SIG-M5 treated with dmso at 0.1 percent for 504 hours (cell line): Measurements from ENCODE around the gene PNKP.

Experiments used
- DNase-seq: peaks from one replicate; lab custom pipeline; 2025; ENCODE audit not compliant: unreplicated experiment; lab: John Stamatoyannopoulos, UW

The PNKP gene

GRCh38 chr19:49876422-49877019 lies 9.1 kb upstream of the PNKP start:
- peak; percentile 97 for DNase-seq

GRCh38 chr19:49875857-49876421 lies 8.6 kb upstream of the PNKP start:
- peak; percentile 36 for DNase-seq

DNA sequence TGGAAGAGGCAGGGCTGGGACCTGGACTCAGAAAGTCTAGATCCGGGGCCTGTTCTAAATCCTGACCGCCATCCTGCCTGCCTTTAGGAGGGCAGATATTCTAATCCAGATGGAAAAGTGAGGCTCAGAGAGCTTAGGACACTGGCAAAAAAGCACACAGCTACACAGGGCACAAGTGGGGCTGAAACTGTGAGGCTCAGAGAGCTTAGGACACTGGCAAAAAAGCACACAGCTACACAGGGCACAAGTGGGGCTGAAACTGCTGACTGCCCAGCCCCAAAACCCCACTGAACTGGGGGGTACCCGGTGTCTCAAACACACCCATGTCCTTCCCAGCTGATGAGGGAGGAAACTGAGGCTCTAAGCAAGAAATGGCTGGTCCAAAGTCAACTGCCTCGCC lies 7.8 kb upstream of the PNKP start:
- no peak for DNase-seq

DNA sequence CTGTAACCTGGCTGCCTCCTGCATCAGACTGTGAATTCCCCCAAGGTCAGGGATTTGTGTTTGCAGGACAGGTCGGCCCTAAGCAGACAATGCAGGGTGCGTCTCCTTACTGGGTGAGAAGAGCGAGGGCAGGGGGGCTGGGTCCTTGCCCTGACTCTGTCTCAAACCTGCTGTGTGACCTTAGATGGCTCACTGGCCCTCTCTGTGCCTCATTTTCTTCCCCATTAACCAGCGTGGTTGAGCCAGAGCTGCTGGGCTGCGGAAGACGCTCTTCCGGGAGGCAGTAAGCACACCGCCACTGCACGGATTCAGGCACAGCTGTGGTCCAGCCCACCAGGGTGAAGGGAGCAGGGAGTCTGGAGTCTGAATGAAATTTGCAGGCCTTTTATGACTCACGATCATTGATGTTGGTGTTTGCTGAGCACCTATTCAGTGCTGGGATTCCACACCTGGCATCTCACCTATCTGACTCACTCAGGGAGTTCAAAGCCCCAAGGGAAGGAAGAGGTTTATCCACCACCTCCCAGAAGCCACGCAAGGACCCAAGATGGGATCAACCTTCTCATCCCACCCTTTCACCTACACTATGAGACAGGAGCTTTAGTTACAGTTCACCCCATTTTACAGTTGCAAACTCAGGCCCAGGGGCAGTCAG lies 7.3 kb upstream of the PNKP start:
- no peak for DNase-seq

GRCh38 chr19:49873834-49874233 lies 6.5 kb upstream of the PNKP start:
- no peak for DNase-seq

GRCh38 chr19:49873129-49873521 lies 5.7 kb upstream of the PNKP start:
- no peak for DNase-seq

- no peak for DNase-seq
Measured at GRCh38 chr19:49872245-49873128, 5.1 kb upstream of the PNKP start.

GRCh38 chr19:49871349-49871985 lies 4.1 kb upstream of the PNKP start:
- no peak for DNase-seq

- no peak for DNase-seq
Measured at GRCh38 chr19:49870309-49870901, 3.0 kb upstream of the PNKP start.

GRCh38 chr19:49869484-49870308 lies 2.3 kb upstream of the PNKP start:
- DNase-seq, result peak; percentile 99

- no peak for DNase-seq
Measured at GRCh38 chr19:49869009-49869483, 1.7 kb upstream of the PNKP start.

GRCh38 chr19:49864890-49865289 lies 2.5 kb downstream of the PNKP start:
- DNase-seq, result no peak

GRCh38 chr19:49863935-49864320 lies 3.4 kb downstream of the PNKP start:
- no peak for DNase-seq

GRCh38 chr19:49863254-49863934 lies 4.0 kb downstream of the PNKP start:
- DNase-seq, result no peak

GRCh38 chr19:49862391-49863253 lies 4.8 kb downstream of the PNKP start:
- no peak for DNase-seq

DNA sequence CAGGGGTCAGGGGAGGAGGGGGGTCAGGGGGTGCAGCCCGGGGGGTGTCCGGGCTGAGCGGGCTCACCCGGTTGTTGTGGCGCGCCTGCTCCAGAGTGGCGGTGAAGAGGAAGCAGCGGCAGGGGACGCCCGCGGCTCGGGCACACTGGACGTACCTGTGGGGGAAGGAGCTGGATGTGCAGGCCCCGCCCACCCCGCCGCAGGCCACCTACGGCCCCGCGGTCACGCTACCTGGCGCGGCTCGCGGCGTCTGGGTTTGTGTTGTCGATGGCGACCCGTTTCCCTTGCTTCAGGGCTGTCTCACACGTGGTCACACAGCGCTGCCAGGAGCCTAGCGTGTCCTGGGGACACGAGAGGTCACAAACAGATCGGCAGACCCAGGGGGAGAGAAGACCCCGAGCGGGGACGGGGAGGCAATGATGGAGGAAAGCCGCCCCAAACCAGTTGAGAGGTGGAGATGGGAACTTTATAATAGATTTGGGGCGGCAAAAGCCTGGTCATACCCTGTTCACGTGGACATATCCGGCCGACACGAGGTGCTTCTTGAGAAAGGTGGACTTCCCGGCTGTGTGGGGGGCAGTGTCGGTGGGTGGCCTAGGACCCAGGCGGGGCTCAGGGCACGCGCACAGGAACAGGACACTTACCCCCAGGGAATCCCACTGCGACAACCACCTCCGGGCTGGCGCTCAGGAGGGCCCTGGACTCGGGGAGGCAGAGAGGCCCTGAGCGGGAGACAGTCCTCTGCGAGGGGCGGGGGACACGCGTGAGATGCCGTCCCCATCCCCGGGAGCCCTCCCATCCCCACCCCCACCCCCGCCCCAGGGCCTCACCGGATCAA lies 5.6 kb downstream of the PNKP start:
- DNase-seq, result no peak

GRCh38 chr19:49861107-49861506 lies 6.3 kb downstream of the PNKP start:
- no peak for DNase-seq
